ENCODE measurements around the gene NUDT3.

DNA sequence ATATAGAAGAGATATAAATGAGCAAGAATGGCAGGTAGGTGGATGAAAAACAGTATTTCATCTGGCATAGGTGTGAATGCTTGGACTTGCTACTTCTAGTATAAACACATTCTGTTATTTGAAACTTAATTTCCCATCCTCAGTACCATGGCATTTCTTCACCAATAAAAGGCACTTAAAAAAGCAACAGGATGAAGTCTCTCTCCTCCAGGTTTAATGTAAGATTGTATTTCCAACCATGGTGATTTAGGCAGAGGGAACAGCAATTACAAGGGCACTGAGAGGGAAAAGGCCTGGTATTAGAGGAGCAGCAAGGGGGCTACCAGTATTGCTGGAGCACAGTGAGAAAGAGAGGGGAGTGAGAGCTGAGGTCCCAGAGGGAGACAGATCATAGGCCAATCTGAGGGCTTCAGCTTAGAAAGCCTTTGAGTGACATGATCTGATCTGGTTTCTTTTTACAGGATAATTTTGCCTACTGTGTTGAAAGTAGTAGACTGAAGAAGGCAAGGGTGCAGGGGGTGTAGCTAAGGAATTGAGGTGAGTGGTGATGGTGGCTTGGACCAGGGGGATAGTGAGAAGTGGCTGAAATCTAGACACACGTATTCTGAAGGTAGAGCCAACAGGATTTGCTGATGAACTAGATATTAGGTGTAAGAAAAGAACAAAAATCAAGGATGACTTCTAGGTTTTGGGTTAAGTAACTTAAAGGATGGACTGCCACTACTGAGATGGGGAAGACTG is 75.9 kb downstream of the NUDT3 start:
- TF ChIP-seq, protein P1, sequence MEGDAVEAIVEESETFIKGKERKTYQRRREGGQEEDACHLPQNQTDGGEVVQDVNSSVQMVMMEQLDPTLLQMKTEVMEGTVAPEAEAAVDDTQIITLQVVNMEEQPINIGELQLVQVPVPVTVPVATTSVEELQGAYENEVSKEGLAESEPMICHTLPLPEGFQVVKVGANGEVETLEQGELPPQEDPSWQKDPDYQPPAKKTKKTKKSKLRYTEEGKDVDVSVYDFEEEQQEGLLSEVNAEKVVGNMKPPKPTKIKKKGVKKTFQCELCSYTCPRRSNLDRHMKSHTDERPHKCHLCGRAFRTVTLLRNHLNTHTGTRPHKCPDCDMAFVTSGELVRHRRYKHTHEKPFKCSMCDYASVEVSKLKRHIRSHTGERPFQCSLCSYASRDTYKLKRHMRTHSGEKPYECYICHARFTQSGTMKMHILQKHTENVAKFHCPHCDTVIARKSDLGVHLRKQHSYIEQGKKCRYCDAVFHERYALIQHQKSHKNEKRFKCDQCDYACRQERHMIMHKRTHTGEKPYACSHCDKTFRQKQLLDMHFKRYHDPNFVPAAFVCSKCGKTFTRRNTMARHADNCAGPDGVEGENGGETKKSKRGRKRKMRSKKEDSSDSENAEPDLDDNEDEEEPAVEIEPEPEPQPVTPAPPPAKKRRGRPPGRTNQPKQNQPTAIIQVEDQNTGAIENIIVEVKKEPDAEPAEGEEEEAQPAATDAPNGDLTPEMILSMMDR (IDR thresholded peaks at IDR 0.05), result no peak
- TF ChIP-seq POLR2A (IDR thresholded peaks at IDR 0.05), result no peak
